Amniotic epithelial cell (primary cell): ENCODE measurements around the gene GJA1.

Experiments used
- DNase-seq: peaks from one replicate; pipeline ENCODE4 v3.0.0-alpha.2; 2010; ENCODE audit warnings: low read depth

GJA1 gene

GRCh38 chr6:121482751-121483150, 47.3 kb downstream of the GJA1 start:
- DNase-seq, result no peak

GRCh38 chr6:121485359-121485811, 49.9 kb downstream of the GJA1 start:
- DNase-seq, result peak; percentile 64

- no peak for DNase-seq
Observed at GRCh38 chr6:121491576-121491975, 56.1 kb downstream of the GJA1 start.

- peak; percentile 58 for DNase-seq
Observed at GRCh38 chr6:121492536-121492935, 57.1 kb downstream of the GJA1 start.

- no peak for DNase-seq
Observed at GRCh38 chr6:121497970-121498375, 62.5 kb downstream of the GJA1 start.

GRCh38 chr6:121498481-121499276, 63.2 kb downstream of the GJA1 start:
- DNase-seq, result peak; percentile 63
